ENCODE data around the gene C17orf107.
A peak's percentile ranks its signal among the peaks of the same experiment; 100 is the strongest.
"Not testable (repeated sequence)": the region's sequence is repeated elsewhere in the genome, so short reads cannot be mapped to it uniquely, and the experiment has no call there.

The C17orf107 gene

DNA sequence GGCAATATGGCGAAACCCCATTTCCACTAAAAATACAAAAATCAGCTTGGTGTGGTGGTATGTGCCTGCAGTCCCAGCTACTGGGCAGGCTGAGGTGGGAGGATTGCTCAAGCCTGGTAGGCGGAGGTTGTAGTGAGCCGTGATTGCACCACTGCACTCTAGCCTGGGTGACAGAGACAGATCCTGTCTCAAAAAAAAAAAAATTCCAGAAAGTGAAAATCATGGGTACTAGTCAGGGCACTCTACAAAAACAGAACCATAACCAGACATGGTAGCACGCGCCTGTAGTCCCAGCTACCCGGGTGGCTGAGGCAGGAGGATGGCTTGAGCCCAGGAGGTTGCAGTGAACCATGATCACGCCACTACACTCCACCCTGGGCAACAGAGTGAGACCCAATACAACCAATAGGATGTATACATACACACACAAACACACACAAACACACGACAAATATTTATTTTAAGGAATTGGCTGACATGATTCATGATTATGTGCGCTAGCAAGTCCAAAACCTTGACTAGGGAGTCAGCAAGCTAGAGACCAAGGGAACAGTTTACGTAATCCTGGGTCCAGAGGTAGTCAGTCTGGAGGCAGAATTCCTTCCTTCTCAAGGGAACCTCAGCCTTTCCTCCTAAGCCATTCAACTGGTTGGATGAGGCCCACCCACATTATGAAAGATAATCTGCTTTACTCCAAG is 21.2 kb downstream of the C17orf107 start:
- in situ Hi-C loops (cut with HindIII; ENCODE audit: low pct_ligation_motif_present, low pct_unique_long_range_greater_than_20kb, low sequenced_read_pairs): no loop called here
- DNase-seq: no peak

DNA sequence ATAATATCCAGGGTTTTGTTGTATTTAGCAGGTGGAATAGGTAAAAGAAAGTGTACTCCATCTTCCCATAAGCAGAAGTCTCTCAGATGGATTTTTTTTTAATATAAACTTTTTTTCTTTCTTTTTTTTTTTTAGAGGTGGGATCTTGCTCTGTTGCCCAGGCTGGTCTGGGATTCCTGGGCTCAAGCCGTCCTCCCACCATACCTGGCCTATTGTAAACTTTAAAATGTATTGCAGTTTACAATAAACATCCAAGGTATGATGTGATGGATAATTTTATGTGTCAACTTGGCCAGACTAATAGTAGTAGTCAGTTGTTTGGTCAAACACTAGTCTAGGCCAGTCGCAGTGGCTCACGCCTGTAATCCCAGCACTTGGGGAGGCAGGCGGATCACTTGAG is 22.0 kb downstream of the C17orf107 start:
- no peak for DNase-seq
- in situ Hi-C loops (cut with HindIII; ENCODE audit: low pct_ligation_motif_present, low pct_unique_long_range_greater_than_20kb, low sequenced_read_pairs): no loop called here

DNA sequence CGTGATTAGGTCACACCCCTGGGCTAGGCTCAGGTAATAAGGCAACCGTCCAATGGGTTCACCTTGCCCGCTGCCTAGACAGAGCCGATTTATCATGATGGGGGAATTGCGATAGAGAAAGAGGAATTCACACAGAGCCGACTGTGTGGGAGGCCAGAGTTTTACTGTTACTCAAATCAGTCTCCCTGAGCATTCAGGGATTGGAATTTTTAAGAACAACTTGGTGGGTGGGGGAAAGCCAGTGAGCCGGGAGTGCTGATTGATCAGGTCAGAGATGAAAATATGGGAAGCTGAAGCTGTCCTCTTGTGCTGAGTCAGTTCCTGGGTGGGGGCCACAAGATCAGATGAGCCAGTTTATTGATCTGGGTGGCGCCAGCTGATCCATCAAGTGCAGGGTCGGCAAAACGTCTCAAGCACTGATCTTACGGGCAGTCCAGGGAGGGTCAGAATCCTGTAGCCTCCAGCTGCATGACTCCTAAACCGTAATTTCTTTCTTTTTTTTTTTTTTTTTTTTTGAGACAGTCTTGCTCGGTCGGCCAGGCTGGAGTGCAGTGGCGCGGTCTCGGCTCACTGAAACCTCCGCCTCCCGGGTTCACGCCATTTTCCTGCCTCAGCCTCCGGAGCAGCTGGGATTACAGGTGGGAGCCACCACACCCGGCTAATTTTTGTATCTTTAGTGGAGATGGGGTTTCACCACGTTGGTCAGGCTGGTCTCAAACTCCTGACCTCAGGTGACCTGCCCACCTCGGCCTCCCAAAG is 27.4 kb downstream of the C17orf107 start:
- DNase-seq; in situ Hi-C loops (cut with HindIII; ENCODE audit: low pct_ligation_motif_present, low pct_unique_long_range_greater_than_20kb, low sequenced_read_pairs): not testable (repeated sequence)

DNA sequence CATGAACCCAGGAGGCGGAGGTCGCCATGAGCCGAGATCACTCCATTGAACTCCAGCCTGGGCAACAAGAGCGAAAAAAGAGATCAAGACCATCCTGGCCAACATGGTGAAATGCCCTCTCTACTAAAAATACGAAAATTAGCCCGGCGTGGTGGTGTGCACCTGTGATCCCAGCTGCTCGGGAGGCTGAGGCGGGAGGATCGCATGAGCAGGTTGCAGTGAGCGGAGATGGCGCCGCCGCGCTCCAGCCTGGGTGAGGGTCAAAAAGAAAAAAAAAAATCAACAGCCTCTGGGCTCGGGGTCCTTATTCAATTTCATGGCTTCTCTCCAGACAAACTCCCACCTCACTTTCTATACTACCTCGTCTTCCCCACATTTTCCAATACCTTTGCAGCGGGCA is 29.5 kb downstream of the C17orf107 start:
- in situ Hi-C loops (cut with HindIII; ENCODE audit: low pct_ligation_motif_present, low pct_unique_long_range_greater_than_20kb, low sequenced_read_pairs): no loop called here
- no peak for DNase-seq

DNA sequence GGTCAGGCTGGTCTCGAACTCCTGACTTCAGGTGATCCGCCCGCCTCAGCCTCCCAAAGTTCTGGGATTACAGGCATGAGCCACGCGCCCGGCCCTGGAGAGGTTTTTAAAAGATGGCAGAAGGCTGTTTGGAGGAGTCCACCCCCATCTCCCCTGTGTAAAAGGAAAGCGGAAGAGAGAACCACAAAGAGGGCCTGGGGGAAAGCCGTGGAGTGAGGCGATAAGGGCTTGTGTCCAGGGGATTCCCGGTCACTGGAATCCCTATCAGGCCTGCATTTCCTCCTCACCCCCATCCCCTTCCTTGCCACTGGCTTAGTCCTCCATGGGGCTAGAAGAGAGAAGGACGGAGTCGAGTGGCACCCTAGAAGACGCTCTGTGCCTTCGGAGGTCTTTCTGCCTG is 32.6 kb downstream of the C17orf107 start, which contains the start of gene GP1BA:
TSS of gene GP1BA (plus strand) at position 315 of the 400 bp plus-strand sequence. CDS start 328 bp downstream, outside the sequence.
- in situ Hi-C loops (cut with HindIII; ENCODE audit: low pct_ligation_motif_present, low pct_unique_long_range_greater_than_20kb, low sequenced_read_pairs): no loop called here
- DNase-seq: no peak

DNA sequence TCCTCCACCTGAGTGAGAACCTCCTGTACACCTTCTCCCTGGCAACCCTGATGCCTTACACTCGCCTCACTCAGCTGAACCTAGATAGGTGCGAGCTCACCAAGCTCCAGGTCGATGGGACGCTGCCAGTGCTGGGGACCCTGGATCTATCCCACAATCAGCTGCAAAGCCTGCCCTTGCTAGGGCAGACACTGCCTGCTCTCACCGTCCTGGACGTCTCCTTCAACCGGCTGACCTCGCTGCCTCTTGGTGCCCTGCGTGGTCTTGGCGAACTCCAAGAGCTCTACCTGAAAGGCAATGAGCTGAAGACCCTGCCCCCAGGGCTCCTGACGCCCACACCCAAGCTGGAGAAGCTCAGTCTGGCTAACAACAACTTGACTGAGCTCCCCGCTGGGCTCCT is 33.4 kb downstream of the C17orf107 start:
- in situ Hi-C loops (cut with HindIII; ENCODE audit: low pct_ligation_motif_present, low pct_unique_long_range_greater_than_20kb, low sequenced_read_pairs): no loop called here
- DNase-seq: no peak

DNA sequence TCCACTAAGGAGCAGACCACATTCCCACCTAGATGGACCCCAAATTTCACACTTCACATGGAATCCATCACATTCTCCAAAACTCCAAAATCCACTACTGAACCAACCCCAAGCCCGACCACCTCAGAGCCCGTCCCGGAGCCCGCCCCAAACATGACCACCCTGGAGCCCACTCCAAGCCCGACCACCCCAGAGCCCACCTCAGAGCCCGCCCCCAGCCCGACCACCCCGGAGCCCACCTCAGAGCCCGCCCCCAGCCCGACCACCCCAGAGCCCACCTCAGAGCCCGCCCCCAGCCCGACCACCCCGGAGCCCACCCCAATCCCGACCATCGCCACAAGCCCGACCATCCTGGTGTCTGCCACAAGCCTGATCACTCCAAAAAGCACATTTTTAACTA is 34.3 kb downstream of the C17orf107 start:
- in situ Hi-C loops (cut with HindIII; ENCODE audit: low pct_ligation_motif_present, low pct_unique_long_range_greater_than_20kb, low sequenced_read_pairs): no loop called here
- no peak for DNase-seq

DNA sequence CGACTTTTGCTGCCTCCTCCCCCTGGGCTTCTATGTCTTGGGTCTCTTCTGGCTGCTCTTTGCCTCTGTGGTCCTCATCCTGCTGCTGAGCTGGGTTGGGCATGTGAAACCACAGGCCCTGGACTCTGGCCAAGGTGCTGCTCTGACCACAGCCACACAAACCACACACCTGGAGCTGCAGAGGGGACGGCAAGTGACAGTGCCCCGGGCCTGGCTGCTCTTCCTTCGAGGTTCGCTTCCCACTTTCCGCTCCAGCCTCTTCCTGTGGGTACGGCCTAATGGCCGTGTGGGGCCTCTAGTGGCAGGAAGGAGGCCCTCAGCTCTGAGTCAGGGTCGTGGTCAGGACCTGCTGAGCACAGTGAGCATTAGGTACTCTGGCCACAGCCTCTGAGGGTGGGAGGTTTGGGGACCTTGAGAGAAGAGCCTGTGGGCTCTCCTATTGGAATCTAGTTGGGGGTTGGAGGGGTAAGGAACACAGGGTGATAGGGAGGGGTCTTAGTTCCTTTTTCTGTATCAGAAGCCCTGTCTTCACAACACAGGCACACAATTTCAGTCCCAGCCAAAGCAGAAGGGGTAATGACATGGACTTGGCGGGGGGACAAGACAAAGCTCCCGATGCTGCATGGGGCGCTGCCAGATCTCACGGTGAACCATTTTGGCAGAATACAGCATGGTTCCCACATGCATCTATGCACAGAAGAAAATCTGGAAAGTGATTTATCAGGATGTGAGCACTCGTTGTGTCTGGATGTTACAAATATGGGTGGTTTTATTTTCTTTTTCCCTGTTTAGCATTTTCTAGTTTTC is 35.0 kb downstream of the C17orf107 start:
- in situ Hi-C loops (cut with HindIII; ENCODE audit: low pct_ligation_motif_present, low pct_unique_long_range_greater_than_20kb, low sequenced_read_pairs): no loop called here
- DNase-seq: peak; percentile 79

DNA sequence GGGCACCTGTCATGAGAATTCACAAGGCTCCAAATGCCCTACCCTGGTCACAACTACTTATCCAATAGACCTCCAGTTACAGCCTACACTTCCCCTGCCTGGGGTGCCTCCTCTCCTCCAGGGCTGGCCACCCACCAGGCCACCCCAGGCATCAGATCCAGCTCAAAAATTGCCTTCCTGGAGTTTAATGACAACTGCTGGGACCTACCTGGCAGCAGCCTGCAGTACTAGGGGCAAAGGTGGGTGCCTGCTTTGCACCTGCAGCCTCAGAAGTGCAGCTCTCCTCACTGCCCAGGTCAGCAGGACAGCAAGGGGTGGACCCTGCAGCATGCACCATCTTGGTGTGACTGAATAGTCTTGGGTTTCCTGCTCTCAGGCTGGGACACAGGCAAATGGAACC is 36.3 kb downstream of the C17orf107 start:
- no peak for DNase-seq
- in situ Hi-C loops (cut with HindIII; ENCODE audit: low pct_ligation_motif_present, low pct_unique_long_range_greater_than_20kb, low sequenced_read_pairs): no loop called here

DNA sequence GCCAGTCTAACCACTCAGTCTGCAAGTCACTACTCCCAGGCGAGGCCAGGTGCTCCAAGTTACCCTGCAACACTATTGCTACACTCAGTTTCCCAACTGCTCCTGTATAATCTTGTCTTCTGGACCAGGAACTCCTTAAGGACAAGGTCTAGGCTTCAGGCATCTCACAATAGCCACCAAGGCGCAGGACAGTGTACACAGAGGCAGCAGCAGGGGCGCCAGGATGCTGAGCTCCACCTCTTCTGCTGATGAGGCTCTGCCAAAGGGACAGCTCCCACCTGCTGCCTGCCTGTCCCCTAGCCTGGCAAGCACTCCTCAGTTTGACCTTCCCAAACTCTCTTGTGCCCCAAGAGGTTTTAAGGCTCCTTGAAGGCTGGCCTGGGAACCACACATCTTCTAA is 37.1 kb downstream of the C17orf107 start:
- DNase-seq: no peak
- in situ Hi-C loops (cut with HindIII; ENCODE audit: low pct_ligation_motif_present, low pct_unique_long_range_greater_than_20kb, low sequenced_read_pairs): no loop called here

DNA sequence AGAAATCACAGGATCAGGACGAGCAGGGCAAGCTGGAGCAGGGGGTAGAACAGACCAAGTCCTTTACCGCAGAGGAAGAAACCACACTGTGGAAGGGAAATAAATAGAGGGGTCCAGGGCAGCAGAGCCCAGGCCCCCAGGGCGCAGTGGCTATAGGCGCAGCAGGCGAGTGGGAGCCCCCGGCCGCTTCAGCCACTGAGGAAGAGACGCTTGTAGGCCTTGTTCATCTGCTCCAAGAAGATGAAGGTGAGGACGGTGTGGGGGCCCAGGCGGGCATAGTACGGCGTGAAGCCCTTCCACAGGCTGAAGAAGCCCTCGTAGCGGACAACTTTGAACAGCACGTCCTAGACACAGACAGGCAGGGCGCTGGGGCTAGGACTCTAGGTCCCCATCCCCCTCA is 38.2 kb downstream of the C17orf107 start:
- in situ Hi-C loops (cut with HindIII; ENCODE audit: low pct_ligation_motif_present, low pct_unique_long_range_greater_than_20kb, low sequenced_read_pairs): no loop called here

DNA sequence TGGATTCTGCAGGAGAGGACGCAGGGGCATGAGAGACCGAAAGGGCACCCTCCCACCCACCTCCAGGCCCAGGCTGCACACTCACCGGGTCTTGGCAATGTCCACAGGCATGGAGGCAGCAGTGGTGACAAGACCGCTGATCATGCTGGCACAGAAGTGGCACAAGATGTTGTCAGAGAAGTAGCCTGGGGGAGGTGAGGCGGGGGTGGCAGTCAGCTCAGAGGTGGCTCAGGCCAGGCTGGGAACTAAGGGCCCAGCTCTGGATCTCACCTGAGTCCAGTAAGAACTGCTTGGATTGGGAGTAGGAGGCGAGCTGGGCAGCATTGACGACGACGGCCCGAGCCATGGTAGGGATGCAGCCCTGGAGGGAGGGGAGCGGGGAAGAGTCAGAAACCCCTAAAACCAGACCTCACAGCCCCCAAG is 38.7 kb downstream of the C17orf107 start:
- DNase-seq: no peak
- in situ Hi-C loops (cut with HindIII; ENCODE audit: low pct_ligation_motif_present, low pct_unique_long_range_greater_than_20kb, low sequenced_read_pairs): no loop called here

More for the DNA sequence above, 38.2 kb downstream of the C17orf107 start:
- no peak for DNase-seq

DNA sequence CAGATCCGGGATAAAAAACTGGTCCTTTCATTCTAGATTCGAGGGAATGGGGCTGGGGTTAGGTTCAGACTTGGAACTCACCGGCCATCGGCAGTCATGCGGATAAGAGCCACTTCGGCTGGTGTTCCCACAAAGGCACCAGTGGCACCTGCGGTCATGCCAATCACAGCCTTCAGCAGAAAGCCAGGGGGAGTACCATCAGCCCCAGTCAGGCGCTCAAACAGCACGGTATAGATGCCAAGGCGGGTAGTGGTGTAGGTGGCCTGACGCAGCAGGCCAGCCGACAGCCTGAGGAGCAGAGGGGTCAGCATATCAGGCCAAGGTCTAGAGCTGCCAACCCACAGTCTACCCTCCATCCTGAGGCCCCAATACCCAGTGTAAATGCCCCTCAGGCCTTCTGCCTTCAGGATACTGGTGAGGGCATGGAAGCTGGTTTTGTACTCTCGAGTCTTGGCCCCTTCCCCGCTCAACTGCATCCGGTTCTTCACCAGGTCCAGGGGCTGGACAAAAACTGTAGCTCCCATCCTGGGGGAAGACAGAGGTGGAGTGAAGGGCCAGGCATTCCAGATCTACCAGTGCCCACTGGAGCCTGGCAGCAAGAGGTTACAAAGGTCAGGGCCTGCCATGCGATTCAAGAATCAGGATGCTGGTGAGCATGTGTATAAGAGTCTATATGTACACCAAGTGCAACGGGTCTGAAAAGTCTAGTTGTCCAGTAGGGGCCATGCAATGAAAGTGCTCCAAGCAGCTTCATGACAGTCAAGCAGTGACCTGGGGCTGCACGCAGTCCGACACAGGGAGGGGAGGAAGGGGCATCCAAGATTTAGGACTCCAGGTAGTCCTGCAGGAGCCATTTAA is 39.6 kb downstream of the C17orf107 start:
- in situ Hi-C loops (cut with HindIII; ENCODE audit: low pct_ligation_motif_present, low pct_unique_long_range_greater_than_20kb, low sequenced_read_pairs): no loop called here
- DNase-seq: no peak

DNA sequence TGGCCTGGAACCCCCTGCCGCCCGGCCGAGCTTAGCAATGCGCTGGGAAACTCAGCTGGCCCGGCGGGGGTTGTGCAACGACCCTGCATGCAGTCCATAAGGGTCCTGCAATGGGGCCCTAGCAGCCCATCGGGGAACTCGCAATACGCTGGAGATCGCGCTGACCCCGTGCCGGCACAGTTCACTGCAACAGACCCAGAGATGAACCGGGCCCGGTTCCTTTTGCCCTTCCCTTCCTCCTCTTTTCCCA is 40.1 kb downstream of the C17orf107 start:
- in situ Hi-C loops (cut with HindIII; ENCODE audit: low pct_ligation_motif_present, low pct_unique_long_range_greater_than_20kb, low sequenced_read_pairs): no loop called here
- DNase-seq: no peak

DNA sequence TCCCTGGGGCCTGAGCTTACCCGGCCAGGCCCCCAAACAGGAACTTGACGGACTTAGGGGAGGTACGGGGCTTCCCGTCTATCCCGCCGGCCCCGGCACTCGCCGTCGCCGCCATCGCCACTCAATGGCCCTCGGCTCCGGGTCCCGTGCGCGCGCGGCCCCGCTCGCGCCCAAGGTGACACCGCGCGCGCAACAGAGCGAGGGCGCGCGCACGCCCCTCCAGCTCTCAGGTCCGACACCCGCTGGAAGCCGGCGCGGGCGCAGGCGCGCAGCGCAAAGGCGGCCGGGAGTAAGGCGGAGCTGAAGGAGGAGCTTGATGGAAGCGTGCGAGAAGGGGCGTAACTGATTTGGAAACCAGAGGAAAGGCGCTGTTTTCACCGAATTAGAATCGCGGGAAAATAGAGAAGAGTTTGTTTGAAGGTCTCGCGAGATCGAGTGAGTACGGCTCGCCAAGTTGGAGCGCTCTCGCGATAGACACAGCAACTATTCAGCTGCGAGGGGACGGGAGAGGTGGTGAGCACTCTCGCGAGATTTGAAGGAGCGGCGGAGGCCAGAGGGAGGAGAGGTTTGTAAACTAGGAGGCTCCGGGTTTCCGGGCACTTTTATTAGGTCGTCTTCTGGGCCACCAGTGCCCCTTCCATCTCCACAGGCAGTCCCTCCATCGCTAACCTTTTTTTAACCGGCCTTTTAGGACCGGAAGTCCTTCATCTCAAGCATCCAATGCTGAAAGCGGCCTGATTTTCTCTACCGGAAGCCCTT is 40.6 kb downstream of the C17orf107 start, which contains the start of the genes RNF167 and SLC25A11:
TSS of gene RNF167 (plus strand) at position 473 of the 759 bp plus-strand sequence. CDS start 642 bp downstream, outside the sequence.
TSS of gene SLC25A11 (minus strand) at position 251 of the 759 bp plus-strand sequence. CDS start at position 115, 136 bp downstream.
- in situ Hi-C loops (cut with HindIII; ENCODE audit: low pct_ligation_motif_present, low pct_unique_long_range_greater_than_20kb, low sequenced_read_pairs): no loop called here
- peak; percentile 100 for DNase-seq

DNA sequence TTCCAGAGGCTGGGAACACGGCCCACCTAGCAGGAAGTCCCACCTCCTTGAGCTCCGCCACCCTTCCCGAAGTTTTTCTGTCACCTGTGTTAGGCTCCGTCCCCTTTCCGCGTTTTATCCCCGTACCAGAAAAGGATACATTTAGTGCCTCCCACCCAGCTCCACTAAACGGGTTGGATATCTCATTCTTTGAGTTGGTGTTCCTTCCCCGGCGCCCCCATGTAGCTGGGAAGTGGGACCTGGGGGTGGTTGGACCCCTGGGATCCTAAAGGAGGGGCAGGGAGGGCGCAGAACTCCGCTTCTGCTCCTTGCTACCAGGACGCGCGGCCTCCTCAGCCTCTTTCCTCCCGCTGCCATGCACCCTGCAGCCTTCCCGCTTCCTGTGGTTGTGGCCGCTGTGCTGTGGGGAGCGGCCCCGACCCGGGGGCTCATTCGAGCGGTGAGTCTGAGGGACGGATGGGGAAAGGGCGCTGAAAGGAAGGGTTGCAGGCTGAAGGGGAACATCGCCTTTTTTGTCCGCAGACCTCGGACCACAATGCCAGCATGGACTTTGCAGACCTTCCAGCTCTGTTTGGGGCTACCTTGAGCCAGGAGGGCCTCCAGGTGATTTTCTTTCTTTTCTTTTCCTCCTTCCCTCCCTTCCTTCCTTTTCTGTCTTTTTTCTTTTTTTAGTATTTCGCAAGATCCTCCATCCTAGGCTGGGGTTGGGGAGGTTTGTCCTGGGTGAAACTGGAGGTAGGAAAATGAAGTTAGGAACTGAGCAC is 41.4 kb downstream of the C17orf107 start:
- in situ Hi-C loops (cut with HindIII; ENCODE audit: low pct_ligation_motif_present, low pct_unique_long_range_greater_than_20kb, low sequenced_read_pairs): no loop called here
- DNase-seq: peak; percentile 32

DNA sequence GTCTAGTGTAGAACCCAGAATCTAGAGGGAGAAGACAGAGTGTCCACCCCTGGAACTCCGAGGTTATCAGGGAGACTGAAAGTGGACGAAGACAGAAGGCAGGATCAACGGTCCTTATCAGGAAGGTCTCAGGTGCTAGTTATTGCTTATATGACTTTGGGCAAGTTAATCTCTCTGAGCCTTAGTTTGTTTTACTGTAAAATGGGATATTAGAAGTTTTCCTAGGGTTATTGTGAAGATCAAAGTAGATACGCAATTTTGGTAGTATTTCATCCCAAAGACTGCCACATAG is 41.9 kb downstream of the C17orf107 start:
- in situ Hi-C loops (cut with HindIII; ENCODE audit: low pct_ligation_motif_present, low pct_unique_long_range_greater_than_20kb, low sequenced_read_pairs): no loop called here
- DNase-seq: no peak

Data from ACHN (cell line).